HG03039 (cell line): ENCODE measurements around the gene UGT1A5.

Source experiments
- ATAC-seq: cut with Tn5 transposase; IDR thresholded peaks from one replicate; pipeline ENCODE4 v1.9.1; 2021; ENCODE audit warnings: mild to moderate bottlenecking, moderate library complexity; ENCODE audit not compliant: unreplicated experiment

Gene UGT1A5

GRCh38 chr2:233822101-233822771, 109.5 kb downstream of the UGT1A5 start:
- ATAC-seq = no peak
